CD14-positive monocyte (primary cell): ENCODE results near the gene FSHR. TPM values are rescaled to one million over a fixed set of nuclear protein-coding genes. Genes with fewer than 3 reads are reported as not detected.

Experiments
- DNase-seq, 3 donors: peaks; one replicate each; pipeline ENCODE4 v3.0.0-alpha.2; 2011 to 2022
- H2AFZ ChIP-seq: 2 replicates; pipeline ENCODE4 v1.6.0; 2012; ENCODE audit warnings: mild to moderate bottlenecking, low read depth, low read length, inconsistent platforms; ENCODE audit not compliant: insufficient read depth, poor library complexity, severe bottlenecking
- H3K27ac ChIP-seq, 2 donors: 1 replicate in 1 of 2; 2 replicates in 1 of 2; pipeline ENCODE4 v1.5.1; 2012 to 2013; ENCODE audit warnings: low read length in 2 of 2, control low read depth in 1 of 2, inconsistent platforms in 1 of 2, low read depth in 1 of 2, mild to moderate bottlenecking in 1 of 2
- H3K27me3 ChIP-seq, 2 donors: one replicate each; pipeline versions ENCODE4 v1.6.0 to v1.6.1; 2011 to 2013; ENCODE audit warnings: low read length in 2 of 2; ENCODE audit not compliant: control insufficient read depth in 2 of 2, insufficient read depth in 2 of 2
- H3K36me3 ChIP-seq, 2 donors: replicated peaks in 1 of 2; 1 replicate in 1 of 2; 2 replicates in 1 of 2; pipeline versions ENCODE4 v1.5.1 to v1.6.1; 2012 to 2013; ENCODE audit warnings: low read length in 2 of 2, control low read depth in 1 of 2, inconsistent platforms in 1 of 2, mild to moderate bottlenecking in 1 of 2; ENCODE audit not compliant: insufficient read depth in 2 of 2, control insufficient read depth in 1 of 2
- H3K4me1 ChIP-seq, 2 donors: 1 replicate in 1 of 2; 2 replicates in 1 of 2; pipeline versions ENCODE4 v1.5.1 to v1.6.1; 2012 to 2013; ENCODE audit warnings: low read length in 2 of 2, control low read depth in 1 of 2, inconsistent platforms in 1 of 2, mild to moderate bottlenecking in 1 of 2, moderate library complexity in 1 of 2; ENCODE audit not compliant: insufficient read depth in 2 of 2, control insufficient read depth in 1 of 2
- H3K4me2 ChIP-seq: replicated peaks from 2 replicates; pipeline ENCODE3; 2012; ENCODE audit warnings: low read length, moderate library complexity, mild to moderate bottlenecking; ENCODE audit not compliant: poor library complexity, severe bottlenecking; ENCODE audit errors: extremely low read depth
- H3K4me3 ChIP-seq, 3 experiments: fragments of 200-600 bp in 1 of 3; sonication (generic) in 1 of 3; replicated peaks in 1 of 3; 1 replicate in 2 of 3; 2 replicates in 1 of 3; pipeline ENCODE4 v1.5.1; 2011 to 2013; ENCODE audit warnings: low read length in 3 of 3, mild to moderate bottlenecking in 3 of 3, control low read depth in 2 of 3, low read depth in 2 of 3, inconsistent platforms in 1 of 3, moderate library complexity in 1 of 3
- H3K79me2 ChIP-seq: 2 replicates; pipeline ENCODE4 v1.6.0; 2012; ENCODE audit warnings: mild to moderate bottlenecking, control low read depth, inconsistent platforms, low read length, moderate library complexity; ENCODE audit not compliant: insufficient read depth
- H3K9ac ChIP-seq: 2 replicates; pipeline ENCODE4 v1.6.0; 2017; ENCODE audit warnings: low read length, mild to moderate bottlenecking; ENCODE audit not compliant: insufficient read depth, poor library complexity, severe bottlenecking
- H3K9me3 ChIP-seq, 2 donors: replicated peaks in 1 of 2; 1 replicate in 1 of 2; 2 replicates in 1 of 2; pipeline versions ENCODE4 v1.5.1 to v1.6.1; 2012 to 2013; ENCODE audit warnings: low read length in 2 of 2, control low read depth in 1 of 2; ENCODE audit not compliant: control insufficient read depth in 1 of 2, insufficient read depth in 1 of 2
- H4K20me1 ChIP-seq: 2 replicates; pipeline ENCODE4 v1.6.0; 2012; ENCODE audit warnings: mild to moderate bottlenecking, low read length, control low read depth, moderate library complexity; ENCODE audit not compliant: insufficient read depth
- H3K27ac Mint-ChIP-seq, 7 donors: one replicate each; pipeline ENCODE4 v1.8.0; 2020; ENCODE audit warnings: mild to moderate bottlenecking in 7 of 7, mixed read lengths in 7 of 7, moderate library complexity in 6 of 7, inconsistent platforms in 2 of 7
- H3K27me3 Mint-ChIP-seq, 3 donors: one replicate each; pipeline ENCODE4 v1.8.0; 2021 to 2022; ENCODE audit warnings: low read depth in 3 of 3, mild to moderate bottlenecking in 3 of 3, mixed read lengths in 3 of 3, moderate library complexity in 3 of 3, inconsistent platforms in 1 of 3
- H3K36me3 Mint-ChIP-seq, 2 donors: one replicate each; pipeline ENCODE4 v1.8.0; 2020; ENCODE audit warnings: mixed read lengths in 2 of 2, inconsistent platforms in 1 of 2, mild to moderate bottlenecking in 1 of 2
- H3K4me1 Mint-ChIP-seq: one replicate; pipeline ENCODE4 v1.8.0; 2020; ENCODE audit warnings: mild to moderate bottlenecking, mixed read lengths
- H3K4me3 Mint-ChIP-seq, 2 donors: one replicate each; pipeline ENCODE4 v1.8.0; 2020; ENCODE audit warnings: mild to moderate bottlenecking in 2 of 2, mixed read lengths in 2 of 2, moderate library complexity in 1 of 2
- H3K9me3 Mint-ChIP-seq, 7 donors: one replicate each; pipeline ENCODE4 v1.8.0; 2020 to 2022; ENCODE audit warnings: mixed read lengths in 7 of 7, mild to moderate bottlenecking in 6 of 7, moderate library complexity in 6 of 7, inconsistent platforms in 2 of 7
- WGBS: methylation state at CpG from one replicate; pipeline ENCODE4 v1.1.5; 2013; ENCODE audit warnings: missing lambda C conversion rate; ENCODE audit not compliant: insufficient coverage; 5-methylcytosine and 5-hydroxymethylcytosine counted together
- intact Hi-C, 2 donors: fragments of 100-400 bp; cut with micrococcal nuclease; formaldehyde crosslinking; loops; one replicate each; pipeline versions ENCODE4 v1.15.0 to v1.15.1; 2023
- polyA plus RNA-seq, 3 donors: library from polyadenylated mRNA; depleted of rRNA in 1 of 3; unstranded in 2 of 3; stranded (reverse) in 1 of 3; fragments of 300-500 nt in 2 of 3; fragments of >200 nt in 1 of 3; fragmentation: Illumina TruSeq in 2 of 3; gene quantifications; 1 replicate in 2 of 3; 2 replicates in 1 of 3; pipeline ENCODE4 v1.2.3, GENCODE V29; 2012 to 2021
- TF ChIP-seq, protein P1 (sequence below): fragments of 200-600 bp; IDR thresholded peaks from one replicate; pipeline ENCODE4 v1.8.0; 2022; ENCODE audit warnings: antibody characterized with exemption, mild to moderate bottlenecking

The FSHR gene
- polyA plus RNA-seq, 3 donors: not detected

DNA sequence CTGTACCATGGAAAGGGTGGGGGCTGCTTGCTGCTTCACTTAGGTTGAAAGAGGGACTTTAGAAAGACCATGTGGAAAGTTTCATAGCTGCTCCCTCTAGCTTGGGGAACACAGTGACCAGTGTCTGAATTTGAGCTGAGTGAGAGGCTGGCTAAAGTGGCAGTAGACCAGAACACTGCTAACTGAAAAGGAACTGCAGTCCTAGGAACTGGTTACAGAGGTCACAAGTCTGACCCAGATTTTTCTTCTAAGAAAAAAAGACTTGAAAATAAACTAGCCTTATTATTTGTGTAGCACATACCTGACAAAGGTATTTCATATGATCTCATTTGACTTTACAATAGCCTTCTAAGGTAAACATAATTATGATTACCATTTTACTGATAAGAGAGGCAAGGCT lies 153.6 kb downstream of the FSHR start:
- peaks cover 0 to 1% (median 0%) of the 10 kb centered on the region in 3 donors for H3K27me3 Mint-ChIP-seq
- no peak overlapping the region for H3K4me3 Mint-ChIP-seq

DNA sequence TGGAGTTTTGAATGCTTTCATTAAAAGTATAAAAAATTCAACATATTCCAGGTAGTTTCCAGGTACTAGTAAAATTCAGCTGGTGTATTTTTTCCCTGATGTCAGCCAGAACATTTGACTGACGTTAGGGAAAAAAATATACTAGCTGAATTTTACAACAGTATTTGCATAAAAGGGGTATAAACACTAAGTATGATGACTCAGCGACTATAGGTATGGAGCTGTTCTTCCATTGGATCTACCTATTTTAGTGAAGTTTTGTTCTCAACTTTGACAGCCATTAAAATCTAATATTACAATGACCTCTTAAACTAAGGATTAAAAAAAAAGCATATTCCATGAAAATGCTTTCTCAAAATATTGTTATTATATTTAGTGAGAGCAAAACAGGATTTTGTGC lies 155.9 kb downstream of the FSHR start:
- no peak for DNase-seq
- peaks cover 6% of the 10 kb centered on the region for H3K4me1 Mint-ChIP-seq
- H3K9ac ChIP-seq: no peak overlapping the region
- no peak overlapping the region for H3K4me3 ChIP-seq
- WGBS: no CpG with 5 or more reads among the region's 2 CpGs
- TF ChIP-seq, protein P1, sequence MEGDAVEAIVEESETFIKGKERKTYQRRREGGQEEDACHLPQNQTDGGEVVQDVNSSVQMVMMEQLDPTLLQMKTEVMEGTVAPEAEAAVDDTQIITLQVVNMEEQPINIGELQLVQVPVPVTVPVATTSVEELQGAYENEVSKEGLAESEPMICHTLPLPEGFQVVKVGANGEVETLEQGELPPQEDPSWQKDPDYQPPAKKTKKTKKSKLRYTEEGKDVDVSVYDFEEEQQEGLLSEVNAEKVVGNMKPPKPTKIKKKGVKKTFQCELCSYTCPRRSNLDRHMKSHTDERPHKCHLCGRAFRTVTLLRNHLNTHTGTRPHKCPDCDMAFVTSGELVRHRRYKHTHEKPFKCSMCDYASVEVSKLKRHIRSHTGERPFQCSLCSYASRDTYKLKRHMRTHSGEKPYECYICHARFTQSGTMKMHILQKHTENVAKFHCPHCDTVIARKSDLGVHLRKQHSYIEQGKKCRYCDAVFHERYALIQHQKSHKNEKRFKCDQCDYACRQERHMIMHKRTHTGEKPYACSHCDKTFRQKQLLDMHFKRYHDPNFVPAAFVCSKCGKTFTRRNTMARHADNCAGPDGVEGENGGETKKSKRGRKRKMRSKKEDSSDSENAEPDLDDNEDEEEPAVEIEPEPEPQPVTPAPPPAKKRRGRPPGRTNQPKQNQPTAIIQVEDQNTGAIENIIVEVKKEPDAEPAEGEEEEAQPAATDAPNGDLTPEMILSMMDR: no peak
- H3K4me2 ChIP-seq: no peak overlapping the region
- H3K9me3 ChIP-seq: no peaks in the 10 kb centered on the region
- H3K27me3 ChIP-seq: no peaks in the 10 kb centered on the region
- no peaks in the 10 kb centered on the region for H3K36me3 Mint-ChIP-seq
- no peak overlapping the region for H2AFZ ChIP-seq
- no peaks in the 10 kb centered on the region for H4K20me1 ChIP-seq
- H3K4me3 Mint-ChIP-seq: no peak overlapping the region
- H3K27me3 Mint-ChIP-seq: peaks cover 0 to 1% (median 0%) of the 10 kb centered on the region in 3 donors
- H3K27ac Mint-ChIP-seq: no peak overlapping the region
- H3K9me3 Mint-ChIP-seq: peaks cover 0 to 4% (median 0%) of the 10 kb centered on the region in 7 donors
- H3K79me2 ChIP-seq: no peaks in the 10 kb centered on the region
- intact Hi-C loops: no loop called here
- H3K27ac ChIP-seq: no peak overlapping the region
- peaks cover 0 to 13% of the 10 kb centered on the region in 2 donors for H3K4me1 ChIP-seq
- no peaks in the 10 kb centered on the region for H3K36me3 ChIP-seq

More for the DNA sequence above, 153.6 kb downstream of the FSHR start:
- intact Hi-C loops: no loop called here
- H3K27me3 ChIP-seq: no peaks in the 10 kb centered on the region
- H3K36me3 ChIP-seq: no peaks in the 10 kb centered on the region
- no peak for DNase-seq
- no peaks in the 10 kb centered on the region for H3K79me2 ChIP-seq
- H3K9ac ChIP-seq: no peak overlapping the region
- no peak overlapping the region for H2AFZ ChIP-seq
- H3K4me1 Mint-ChIP-seq: peaks cover 12% of the 10 kb centered on the region
- no peak overlapping the region for H3K4me2 ChIP-seq
- H3K9me3 ChIP-seq: no peaks in the 10 kb centered on the region
- no peaks in the 10 kb centered on the region for H3K36me3 Mint-ChIP-seq
- no peak overlapping the region for H3K27ac ChIP-seq
- H3K9me3 Mint-ChIP-seq: peaks cover 0 to 4% (median 0%) of the 10 kb centered on the region in 7 donors
- no peak overlapping the region for H3K4me3 ChIP-seq
- H4K20me1 ChIP-seq: no peaks in the 10 kb centered on the region
- TF ChIP-seq, protein P1: no peak
- no peak overlapping the region for H3K27ac Mint-ChIP-seq
- H3K4me1 ChIP-seq: peaks cover 7 to 20% of the 10 kb centered on the region in 2 donors
